Kidney (tissue), 14 donors: ENCODE measurements around the gene MAJIN. TPM values are rescaled to one million over a fixed set of nuclear protein-coding genes. Genes with fewer than 3 reads are reported as not detected.

Experiments
- DNase-seq, 5 donors: peaks; one replicate each; pipeline ENCODE4 v3.0.0-alpha.2; 2013 to 2020
- FAIRE-seq: peaks from 2 replicates; lab custom pipeline; 2012; peaks lifted over from hg19 to GRCh38; lab: Jason Lieb, UNC
- H3K27ac ChIP-seq, 2 donors: one replicate each; pipeline ENCODE4 v1.7.0; 2013; ENCODE audit warnings: low read depth in 2 of 2, low read length in 2 of 2, inconsistent platforms in 1 of 2
- H3K27me3 ChIP-seq: one replicate; pipeline ENCODE4 v1.7.1; 2013; ENCODE audit warnings: low read length, inconsistent platforms; ENCODE audit not compliant: control insufficient read depth, insufficient read depth
- H3K36me3 ChIP-seq, 3 donors: one replicate each; pipeline versions ENCODE4 v1.7.0 to v1.7.1; 2013; ENCODE audit warnings: low read length in 3 of 3, control low read depth in 1 of 3, inconsistent platforms in 1 of 3; ENCODE audit not compliant: insufficient read depth in 3 of 3, control insufficient read depth in 2 of 3
- H3K4me1 ChIP-seq, 3 donors: one replicate each; pipeline versions ENCODE4 v1.7.0 to v1.7.1; 2013; ENCODE audit warnings: low read length in 3 of 3, inconsistent platforms in 1 of 3, low read depth in 1 of 3; ENCODE audit not compliant: control insufficient read depth in 2 of 3, insufficient read depth in 2 of 3
- H3K4me3 ChIP-seq, 3 donors: one replicate each; pipeline versions ENCODE4 v1.7.0 to v1.8.1; 2013; ENCODE audit warnings: low read length in 3 of 3, control low read depth in 1 of 3, inconsistent platforms in 1 of 3
- H3K9ac ChIP-seq, 3 donors: one replicate each; pipeline versions ENCODE4 v1.7.0 to v1.7.1; 2013; ENCODE audit warnings: low read length in 3 of 3, control low read depth in 1 of 3, inconsistent platforms in 1 of 3
- H3K9me3 ChIP-seq, 3 donors: one replicate each; pipeline versions ENCODE4 v1.7.0 to v1.7.1; 2013; ENCODE audit warnings: low read length in 3 of 3, control low read depth in 1 of 3, inconsistent platforms in 1 of 3; ENCODE audit not compliant: control insufficient read depth in 2 of 3, insufficient read depth in 1 of 3
- CTCF ChIP-seq: IDR thresholded peaks from 3 replicates; pipeline ENCODE4 v1.5.1; 2012; ENCODE audit warnings: mild to moderate bottlenecking, moderate library complexity, borderline replicate concordance; ENCODE audit not compliant: insufficient read depth; ENCODE audit errors: extremely low read depth
- intact Hi-C: fragments of 100-400 bp; cut with DNase I; formaldehyde crosslinking; loops from one replicate; pipeline ENCODE4 v1.11.1; 2022
- polyA plus RNA-seq: library from polyadenylated mRNA; stranded (reverse); fragments of 350-450 nt; fragmentation: Illumina TruSeq; extraction: RNeasy Lipid Tissue Mini Kit (QIAGEN cat#74804); gene quantifications from one replicate; pipeline ENCODE4 v1.2.3, GENCODE V29; 2014; ENCODE audit warnings: low read depth, low replicate concordance; ENCODE audit not compliant: insufficient read depth
- total RNA-seq: library from RNA; stranded (reverse); fragmentation: NEBNext Ultra II Directional; extraction: Animal tissue kit (Norgen Biotek cat#: 25700); gene quantifications from one replicate; pipeline ENCODE4 v1.2.1, GENCODE V29; 2021
- donor health status: control.
- donor health status: control.
- donor health status: control.
- donor health status: control.
- donor health status: control.
- donor health status: DM: yes; HTN: yes; CAD: no.
- donor health status: Normal renal cell carcinoma (clear cell type).

The MAJIN gene
- total and polyA plus RNA-seq, 2 donors from 2014 or later = 0.80 TPM; not detected in 1

- FAIRE-seq (no peak), DNase-seq (peak in 1 of 5 donors; percentile 37)
- H3K4me1 ChIP-seq = peaks cover 0 to 24% (median 3%) of the 10 kb centered on the region in 3 donors
- peaks cover 0 to 9% (median 2%) of the 10 kb centered on the region in 3 donors for H3K36me3 ChIP-seq
- TF ChIP-seq CTCF = no peak
- peak overlapping the region in 2 of 3 donors; percentile 48 to 58 for H3K9ac ChIP-seq
- intact Hi-C loops = loop anchor here (5.0 kb wide), 1 partner anchor 41 kb away; no protein-coding TSS in a partner anchor
- peak overlapping the region in 2 of 3 donors; percentile 68 to 69 for H3K4me3 ChIP-seq
- H3K9me3 ChIP-seq = no peaks in the 10 kb centered on the region
- no peaks in the 10 kb centered on the region for H3K27me3 ChIP-seq
- peak overlapping the region; percentile 57 to 69 for H3K27ac ChIP-seq
Measured at GRCh38 chr11:64893194-64894069, 78.5 kb downstream of the MAJIN start.

GRCh38 chr11:64892838-64893193, 79.1 kb downstream of the MAJIN start:
- no peak for TF ChIP-seq CTCF
- DNase-seq (no peak), FAIRE-seq (no peak)
- H3K27me3 ChIP-seq = no peaks in the 10 kb centered on the region
- intact Hi-C loops = loop anchor here (5.0 kb wide), 1 partner anchor 41 kb away; no protein-coding TSS in a partner anchor
- peak overlapping the region in 2 of 3 donors; percentile 48 to 58 for H3K9ac ChIP-seq
- H3K9me3 ChIP-seq = no peaks in the 10 kb centered on the region
- peak overlapping the region in 2 of 3 donors; percentile 68 to 69 for H3K4me3 ChIP-seq
- H3K27ac ChIP-seq = peak overlapping the region; percentile 57 to 69
- H3K4me1 ChIP-seq = peaks cover 0 to 28% (median 3%) of the 10 kb centered on the region in 3 donors
- H3K36me3 ChIP-seq = peaks cover 0 to 3% (median 0%) of the 10 kb centered on the region in 3 donors

GRCh38 chr11:64892411-64892831, 79.5 kb downstream of the MAJIN start:
- peak overlapping the region; percentile 57 to 69 for H3K27ac ChIP-seq
- TF ChIP-seq CTCF = no peak
- intact Hi-C loops = loop anchor here (5.0 kb wide), 1 partner anchor 40 kb away; no protein-coding TSS in a partner anchor
- H3K9ac ChIP-seq = peak overlapping the region in 1 of 3 donors; percentile 58
- FAIRE-seq = no peak
- peaks cover 0 to 28% (median 3%) of the 10 kb centered on the region in 3 donors for H3K4me1 ChIP-seq
- no peaks in the 10 kb centered on the region for H3K27me3 ChIP-seq
- peak overlapping the region in 2 of 3 donors; percentile 68 to 69 for H3K4me3 ChIP-seq
- H3K36me3 ChIP-seq = no peaks in the 10 kb centered on the region
- no peaks in the 10 kb centered on the region for H3K9me3 ChIP-seq
- peak in 1 of 5 donors; percentile 73 for DNase-seq
